ENCODE results near the gene SH3TC1. TPM values are rescaled to one million over a fixed set of nuclear protein-coding genes. Genes with fewer than 3 reads are reported as not detected.

SH3TC1 gene
- total RNA-seq, 4 donors from 2014 or later, result 15.0 to 78.6 (median 41.4) TPM

DNA sequence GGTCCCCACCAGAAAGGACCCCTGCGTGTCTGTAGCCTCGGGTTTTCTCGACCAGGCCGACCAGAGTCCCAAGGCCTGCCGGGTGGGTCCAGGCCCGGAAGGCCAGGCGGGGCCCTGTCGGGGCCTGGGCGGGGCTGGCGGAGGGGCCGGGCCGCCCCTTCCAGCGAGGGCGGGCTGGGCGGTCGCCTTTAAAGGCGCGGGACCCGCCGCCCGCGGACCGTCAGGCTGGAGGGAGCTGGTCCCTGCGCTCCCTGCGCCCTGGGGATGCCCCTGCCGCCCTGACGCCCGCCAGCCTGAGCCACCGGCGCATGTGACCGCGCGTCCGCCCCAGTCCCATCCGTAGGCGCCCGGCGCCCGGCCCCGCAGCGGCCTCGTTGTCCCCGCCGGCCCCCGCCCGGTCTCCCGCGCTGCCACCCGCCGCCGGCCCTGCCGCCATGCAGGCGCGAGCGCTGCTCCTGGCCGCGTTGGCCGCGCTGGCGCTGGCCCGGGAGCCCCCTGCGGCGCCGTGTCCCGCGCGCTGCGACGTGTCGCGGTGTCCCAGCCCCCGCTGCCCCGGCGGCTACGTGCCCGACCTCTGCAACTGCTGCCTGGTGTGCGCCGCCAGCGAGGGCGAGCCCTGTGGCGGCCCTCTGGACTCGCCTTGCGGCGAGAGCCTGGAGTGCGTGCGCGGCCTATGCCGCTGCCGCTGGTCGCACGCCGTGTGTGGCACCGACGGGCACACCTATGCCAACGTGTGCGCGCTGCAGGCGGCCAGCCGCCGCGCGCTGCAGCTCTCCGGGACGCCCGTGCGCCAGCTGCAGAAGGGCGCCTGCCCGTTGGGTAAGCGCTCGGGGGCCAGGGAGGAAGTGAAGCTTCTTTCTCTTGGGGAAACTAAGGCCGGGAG, 70.7 kb downstream of the SH3TC1 start, which contains the start of gene HTRA3:
HTRA3 (plus strand) TSS at position 220 of the 883 bp plus-strand sequence; CDS start at position 435, 215 bp downstream.
- WGBS, 2 donors (ENCODE audit: low coverage in 1 of 2), result 5% methylated on average over 73 of the region's 111 CpGs; no CpG with 5 or more reads in 1 of the 2 donors
- no peak for TF ChIP-seq POLR2A (IDR thresholded peaks at IDR 0.05)
- peak; percentile 28 to 53 (median 50) for TF ChIP-seq POLR2AphosphoS5 (IDR thresholded peaks at IDR 0.05)
- no peak for TF ChIP-seq EP300 (IDR thresholded peaks at IDR 0.05; ENCODE audit: low read depth)
- TF ChIP-seq, protein P1, sequence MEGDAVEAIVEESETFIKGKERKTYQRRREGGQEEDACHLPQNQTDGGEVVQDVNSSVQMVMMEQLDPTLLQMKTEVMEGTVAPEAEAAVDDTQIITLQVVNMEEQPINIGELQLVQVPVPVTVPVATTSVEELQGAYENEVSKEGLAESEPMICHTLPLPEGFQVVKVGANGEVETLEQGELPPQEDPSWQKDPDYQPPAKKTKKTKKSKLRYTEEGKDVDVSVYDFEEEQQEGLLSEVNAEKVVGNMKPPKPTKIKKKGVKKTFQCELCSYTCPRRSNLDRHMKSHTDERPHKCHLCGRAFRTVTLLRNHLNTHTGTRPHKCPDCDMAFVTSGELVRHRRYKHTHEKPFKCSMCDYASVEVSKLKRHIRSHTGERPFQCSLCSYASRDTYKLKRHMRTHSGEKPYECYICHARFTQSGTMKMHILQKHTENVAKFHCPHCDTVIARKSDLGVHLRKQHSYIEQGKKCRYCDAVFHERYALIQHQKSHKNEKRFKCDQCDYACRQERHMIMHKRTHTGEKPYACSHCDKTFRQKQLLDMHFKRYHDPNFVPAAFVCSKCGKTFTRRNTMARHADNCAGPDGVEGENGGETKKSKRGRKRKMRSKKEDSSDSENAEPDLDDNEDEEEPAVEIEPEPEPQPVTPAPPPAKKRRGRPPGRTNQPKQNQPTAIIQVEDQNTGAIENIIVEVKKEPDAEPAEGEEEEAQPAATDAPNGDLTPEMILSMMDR (IDR thresholded peaks at IDR 0.05), result no peak
- DNase-seq, result peak; percentile 35
- Histone ChIP-seq H3K9me3 (no peaks in the 10 kb centered on the region), H3K27me3 (peaks cover 28% of the 10 kb centered on the region), H3K27ac (peak within 1 kb of the TSS; percentile 58 to 83 (median 73)), H3K4me1 (peaks cover 3 to 34% (median 19%) of the 10 kb centered on the region in 4 donors), H3K36me3 (no peaks in the 10 kb centered on the region), H3K4me3 (peak within 1 kb of the TSS; percentile 29 to 47 (median 38))
- in situ Hi-C loops (cut with MboI; ENCODE audit: low pct_ligation_motif_present in 1 of 4, low pct_unique_long_range_greater_than_20kb in 1 of 4, low sequenced_read_pairs in 3 of 4), result no loop called here
- intact Hi-C loops (cut with DNase I; ENCODE audit: low total_unique reads), result loop anchor here (5.0 kb wide), 1 partner anchor 123 kb away; no protein-coding TSS in a partner anchor

DNA sequence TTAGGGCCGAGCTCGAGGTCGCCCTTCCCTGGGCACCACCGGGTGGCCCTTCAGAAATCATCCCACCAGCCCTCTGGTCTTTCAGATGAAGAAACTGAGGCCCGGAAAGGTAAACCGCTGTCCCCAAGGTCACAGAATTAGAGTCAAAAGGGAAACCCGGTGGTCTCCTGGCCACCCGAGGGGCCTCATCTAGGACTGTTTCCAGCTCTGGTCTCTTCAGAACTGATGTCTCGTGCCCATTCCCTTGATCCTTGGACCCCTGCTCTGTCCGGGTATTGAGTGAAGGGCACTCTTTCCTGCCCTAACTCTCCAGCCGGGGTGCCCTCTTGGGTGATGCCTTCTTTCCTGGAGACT, 71.3 kb downstream of the SH3TC1 start:
- peak overlapping the region; percentile 29 to 47 (median 38) for H3K4me3 ChIP-seq

DNA sequence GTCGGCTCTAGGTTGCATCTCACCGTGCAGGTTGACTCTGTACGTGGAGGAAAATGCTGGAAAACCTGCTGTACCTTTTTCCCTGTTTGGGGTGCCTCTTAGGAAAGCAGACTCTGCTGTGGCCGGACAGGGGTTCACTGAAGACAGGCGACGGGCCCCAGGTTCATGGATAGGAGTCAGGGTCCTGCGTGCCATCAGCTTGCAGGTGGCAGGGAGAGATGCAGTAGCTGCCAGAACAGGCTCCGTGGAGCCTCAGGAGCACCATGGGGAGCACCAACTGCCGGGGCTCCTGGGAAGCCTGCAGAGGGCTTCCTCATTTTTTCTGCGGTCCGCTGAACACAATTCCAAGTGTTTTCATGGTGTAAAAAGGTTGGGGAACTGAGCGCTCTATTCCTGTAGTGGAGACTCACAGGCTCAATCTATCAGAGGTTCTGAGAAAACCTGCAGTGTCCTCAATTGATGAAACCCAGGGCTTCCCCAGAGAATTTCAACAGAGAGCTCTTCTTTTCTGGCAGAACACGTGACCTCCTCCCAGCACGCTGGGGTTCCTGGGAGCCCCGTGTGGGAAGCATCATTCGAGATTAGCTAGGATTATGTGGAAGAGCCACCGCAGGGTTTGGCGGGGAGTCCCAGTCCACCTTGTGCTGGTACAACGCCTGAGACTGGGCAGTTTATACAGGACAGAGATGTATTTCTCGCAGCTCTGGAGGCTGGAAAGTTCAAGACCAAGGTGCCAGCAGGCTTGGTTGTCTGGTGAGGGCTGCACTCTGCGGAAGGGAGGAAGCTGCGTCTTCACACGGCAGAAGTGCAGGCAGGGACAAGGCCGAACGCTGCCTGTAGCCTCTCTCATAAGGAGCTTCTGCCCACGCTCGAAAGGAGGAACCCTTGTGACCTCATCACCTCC, 72.1 kb downstream of the SH3TC1 start:
- Histone ChIP-seq H3K4me3 (peak overlapping the region in 3 of 4 donors; percentile 29 to 47 (median 44)), H3K9me3 (no peaks in the 10 kb centered on the region), H3K4me1 (peaks cover 15 to 44% (median 29%) of the 10 kb centered on the region in 4 donors), H3K36me3 (no peaks in the 10 kb centered on the region), H3K27me3 (peaks cover 28% of the 10 kb centered on the region), H3K27ac (peak overlapping the region; percentile 58 to 83 (median 73))
- in situ Hi-C loops (cut with MboI; ENCODE audit: low pct_ligation_motif_present in 1 of 4, low pct_unique_long_range_greater_than_20kb in 1 of 4, low sequenced_read_pairs in 3 of 4) (no loop called here), intact Hi-C loops (cut with DNase I; ENCODE audit: low total_unique reads) (loop anchor here (5.0 kb wide), 1 partner anchor 121 kb away; no protein-coding TSS in a partner anchor)
- DNase-seq, result no peak
- WGBS, 2 donors (ENCODE audit: low coverage in 1 of 2), result 62 to 66% methylated on average over 6 to 27 of the region's 27 CpGs
- TF ChIP-seq POLR2AphosphoS5 (IDR thresholded peaks at IDR 0.05) (no peak), EP300 (IDR thresholded peaks at IDR 0.05; ENCODE audit: low read depth) (no peak), POLR2A (IDR thresholded peaks at IDR 0.05) (no peak)
- TF ChIP-seq, protein P1 (IDR thresholded peaks at IDR 0.05), result no peak

More for the DNA sequence above, 71.3 kb downstream of the SH3TC1 start:
- Histone ChIP-seq H3K36me3 (no peaks in the 10 kb centered on the region), H3K4me1 (peaks cover 7 to 37% (median 23%) of the 10 kb centered on the region in 4 donors), H3K27me3 (peaks cover 28% of the 10 kb centered on the region), H3K9me3 (no peaks in the 10 kb centered on the region), H3K27ac (peak overlapping the region; percentile 58 to 83 (median 73))
- TF ChIP-seq, protein P1 (IDR thresholded peaks at IDR 0.05), result no peak
- TF ChIP-seq POLR2A (IDR thresholded peaks at IDR 0.05) (no peak), EP300 (IDR thresholded peaks at IDR 0.05; ENCODE audit: low read depth) (no peak), POLR2AphosphoS5 (IDR thresholded peaks at IDR 0.05) (no peak)
- intact Hi-C loops (cut with DNase I; ENCODE audit: low total_unique reads), result loop anchor here (5.0 kb wide), 1 partner anchor 122 kb away; no protein-coding TSS in a partner anchor
- WGBS, 2 donors (ENCODE audit: low coverage in 1 of 2), result 49 to 55% methylated on average over 5 to 11 of the region's 11 CpGs
- in situ Hi-C loops (cut with MboI; ENCODE audit: low pct_ligation_motif_present in 1 of 4, low pct_unique_long_range_greater_than_20kb in 1 of 4, low sequenced_read_pairs in 3 of 4), result no loop called here
- no peak for DNase-seq

Data from transverse colon (tissue), 4 donors.